Measurements from ENCODE around the gene FAM222B. TPM values are rescaled to one million over a fixed set of nuclear protein-coding genes. Genes with fewer than 3 reads are reported as not detected.

Gene FAM222B
- 10 to 100 TPM; 12.1 to 20.7 (median 17.8) TPM for total RNA-seq

GRCh38 chr17:28842282-28843012 is at the start of gene FAM222B:
Gene FAM222B (minus strand): TSS chr17:28842790. CDS start chr17:28766667, 76,123 bp downstream.
- peaks cover 25% of the 10 kb centered on the region for H3K4me1 ChIP-seq
- 1% methylated on average over 44 of the region's 44 CpGs for WGBS
- H3K27me3 ChIP-seq = no peaks in the 10 kb centered on the region
- no peaks in the 10 kb centered on the region for H3K9me3 ChIP-seq
- peak within 1 kb of the TSS; percentile 83 for H3K27ac ChIP-seq
- H3K36me3 ChIP-seq = no peaks in the 10 kb centered on the region
- H3K4me3 ChIP-seq = peak within 1 kb of the TSS; percentile 78
- TF ChIP-seq POLR2A (IDR thresholded peaks at IDR 0.05) = peak in 1 of 2 donors; percentile 38
- TF ChIP-seq, protein P1, sequence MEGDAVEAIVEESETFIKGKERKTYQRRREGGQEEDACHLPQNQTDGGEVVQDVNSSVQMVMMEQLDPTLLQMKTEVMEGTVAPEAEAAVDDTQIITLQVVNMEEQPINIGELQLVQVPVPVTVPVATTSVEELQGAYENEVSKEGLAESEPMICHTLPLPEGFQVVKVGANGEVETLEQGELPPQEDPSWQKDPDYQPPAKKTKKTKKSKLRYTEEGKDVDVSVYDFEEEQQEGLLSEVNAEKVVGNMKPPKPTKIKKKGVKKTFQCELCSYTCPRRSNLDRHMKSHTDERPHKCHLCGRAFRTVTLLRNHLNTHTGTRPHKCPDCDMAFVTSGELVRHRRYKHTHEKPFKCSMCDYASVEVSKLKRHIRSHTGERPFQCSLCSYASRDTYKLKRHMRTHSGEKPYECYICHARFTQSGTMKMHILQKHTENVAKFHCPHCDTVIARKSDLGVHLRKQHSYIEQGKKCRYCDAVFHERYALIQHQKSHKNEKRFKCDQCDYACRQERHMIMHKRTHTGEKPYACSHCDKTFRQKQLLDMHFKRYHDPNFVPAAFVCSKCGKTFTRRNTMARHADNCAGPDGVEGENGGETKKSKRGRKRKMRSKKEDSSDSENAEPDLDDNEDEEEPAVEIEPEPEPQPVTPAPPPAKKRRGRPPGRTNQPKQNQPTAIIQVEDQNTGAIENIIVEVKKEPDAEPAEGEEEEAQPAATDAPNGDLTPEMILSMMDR (IDR thresholded peaks at IDR 0.05) = no peak
- peak; percentile 87 to 90 for DNase-seq (ENCODE audit: low spot score in 2 of 2)

DNA sequence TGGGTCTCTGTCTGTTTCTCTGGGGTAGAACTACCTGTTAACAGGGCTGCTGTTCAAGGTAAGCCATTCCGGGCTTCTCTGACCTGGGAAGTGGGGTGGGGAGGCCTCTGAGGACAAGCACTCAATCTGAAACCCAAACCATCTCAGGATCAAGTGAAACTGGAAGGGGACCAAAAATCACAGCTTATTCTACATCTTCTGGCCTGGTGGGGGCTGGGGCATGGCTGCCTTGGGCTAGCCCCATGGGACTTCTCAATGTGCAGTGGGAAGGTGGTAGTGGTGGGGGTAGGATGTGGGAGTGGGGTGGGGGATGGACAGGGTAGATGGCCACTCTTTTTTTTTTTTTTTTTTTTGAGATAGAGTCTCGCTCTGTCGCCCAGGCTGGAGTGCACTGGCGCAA is 49.4 kb upstream of the FAM222B start:
- peaks cover 40% of the 10 kb centered on the region for H3K4me1 ChIP-seq
- no peaks in the 10 kb centered on the region for H3K27me3 ChIP-seq
- H3K27ac ChIP-seq = no peak overlapping the region
- DNase-seq (ENCODE audit: low spot score in 2 of 2) = no peak
- H3K36me3 ChIP-seq = no peaks in the 10 kb centered on the region
- no peak for TF ChIP-seq POLR2A (IDR thresholded peaks at IDR 0.05)
- TF ChIP-seq EP300 (IDR thresholded peaks at IDR 0.05) = no peak
- no peak for TF ChIP-seq POLR2AphosphoS5 (IDR thresholded peaks at IDR 0.05)
- TF ChIP-seq, protein P1 (IDR thresholded peaks at IDR 0.05) = no peak
- WGBS = 89% methylated on average over 4 of the region's 4 CpGs
- H3K4me3 ChIP-seq = no peak overlapping the region
- no peaks in the 10 kb centered on the region for H3K9me3 ChIP-seq

- Histone ChIP-seq H3K4me1 (peaks cover 34% of the 10 kb centered on the region), H3K36me3 (peaks cover 8% of the 10 kb centered on the region), H3K27me3 (no peaks in the 10 kb centered on the region), H3K9me3 (no peaks in the 10 kb centered on the region), H3K27ac (no peak overlapping the region), H3K4me3 (no peak overlapping the region)
- TF ChIP-seq, protein P1 (IDR thresholded peaks at IDR 0.05) = no peak
- no peak for TF ChIP-seq POLR2A (IDR thresholded peaks at IDR 0.05)
- TF ChIP-seq EP300 (IDR thresholded peaks at IDR 0.05) = no peak
- no peak for TF ChIP-seq POLR2AphosphoS5 (IDR thresholded peaks at IDR 0.05)
- 93% methylated on average over 1 of the region's 1 CpG for WGBS
- DNase-seq (ENCODE audit: low spot score in 2 of 2) = no peak
These were observed 48.6 kb upstream of the FAM222B start for GRCh38 chr17:28891201-28891600.

GRCh38 chr17:28889996-28890395 is 47.4 kb upstream of the FAM222B start:
- no peak for DNase-seq (ENCODE audit: low spot score in 2 of 2)
- no peak for TF ChIP-seq POLR2A (IDR thresholded peaks at IDR 0.05)
- WGBS = 75% methylated on average over 5 of the region's 5 CpGs
- no peaks in the 10 kb centered on the region for H3K9me3 ChIP-seq
- H3K36me3 ChIP-seq = peaks cover 19% of the 10 kb centered on the region
- H3K4me3 ChIP-seq = no peak overlapping the region
- no peak overlapping the region for H3K27ac ChIP-seq
- no peaks in the 10 kb centered on the region for H3K27me3 ChIP-seq
- peaks cover 24% of the 10 kb centered on the region for H3K4me1 ChIP-seq

- H3K36me3 ChIP-seq = peaks cover 30% of the 10 kb centered on the region
- H3K4me1 ChIP-seq = peaks cover 19% of the 10 kb centered on the region
- 89% methylated on average over 7 of the region's 7 CpGs for WGBS
- no peak overlapping the region for H3K27ac ChIP-seq
- H3K9me3 ChIP-seq = no peaks in the 10 kb centered on the region
- DNase-seq (ENCODE audit: low spot score in 2 of 2) = no peak
- H3K4me3 ChIP-seq = no peak overlapping the region
- H3K27me3 ChIP-seq = no peaks in the 10 kb centered on the region
- TF ChIP-seq, protein P1 (IDR thresholded peaks at IDR 0.05) = no peak
These were observed 46.2 kb upstream of the FAM222B start for GRCh38 chr17:28888832-28889231.

All from suprapubic skin (tissue), 4 donors.